ENCODE results near the gene TLR10. TPM values are rescaled to one million over a fixed set of nuclear protein-coding genes. Genes with fewer than 3 reads are reported as not detected.

Gene TLR10
- total RNA-seq, 1 experiment from 2014 or later = not detected

DNA sequence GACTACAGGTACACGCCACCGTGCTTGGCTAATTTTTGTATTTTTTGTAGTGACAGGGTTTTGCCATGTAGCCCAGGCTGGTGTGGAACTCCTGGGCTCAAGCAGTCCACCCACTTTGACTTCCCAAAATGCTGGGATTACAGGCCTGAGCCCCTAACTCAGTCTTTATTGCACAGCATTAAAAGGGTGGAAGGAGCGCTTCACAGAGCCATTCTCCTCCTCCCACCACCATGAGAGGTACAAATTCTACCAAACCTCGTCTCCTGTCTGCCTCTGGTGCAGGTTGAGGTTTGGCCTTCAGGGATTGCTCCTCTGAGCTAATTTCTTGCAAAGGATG lies 52.3 kb downstream of the TLR10 start:
- Histone ChIP-seq H3K4me1 (ENCODE audit: insufficient read depth, low read length) (peaks cover 18% of the 10 kb centered on the region), H2AFZ (ENCODE audit: low read length) (no peak overlapping the region; the same call in 1 of the 2 replicates), H3K9me3 (ENCODE audit: low read length) (no peaks in the 10 kb centered on the region), H3K9ac (ENCODE audit: low read length) (no peak overlapping the region), H3K36me3 (ENCODE audit: low read depth, low read length) (no peaks in the 10 kb centered on the region; the same call in 1 of the 2 replicates), H3K79me2 (ENCODE audit: low read length) (no peaks in the 10 kb centered on the region), H3K9me2 (replicated peaks; ENCODE audit: low read length) (no peaks in the 10 kb centered on the region), H3K4me3 (ENCODE audit: low read length) (no peak overlapping the region), H3K27me3 (ENCODE audit: low read length) (no peaks in the 10 kb centered on the region), H3F3A (ENCODE audit: low read length, unreplicated experiment) (no peaks in the 10 kb centered on the region), H3K27ac (ENCODE audit: low read length) (no peak overlapping the region), H4K20me1 (ENCODE audit: low read length) (no peaks in the 10 kb centered on the region), H3K4me2 (ENCODE audit: low read length) (no peak overlapping the region)
- no TSS peak for BruUV-seq (replicated peaks)
- ChIA-PET POLR2A (ENCODE audit: unreplicated experiment) (interaction anchor here (0.6 kb wide), 1 partner anchor 43 kb away, joined by 4 read pairs; no protein-coding TSS in a partner anchor), CTCF (no interaction called here)
- no peak for DNase-seq
- intact Hi-C loops (cut with micrococcal nuclease) = loop anchor here (2.0 kb wide), 1 partner anchor 668 kb away; no protein-coding TSS in a partner anchor
- TF ChIP-seq EZH2phosphoT487 (IDR thresholded peaks at IDR 0.05; ENCODE audit: borderline replicate concordance, low read length) (no peak), EZH2 (IDR thresholded peaks at IDR 0.05; ENCODE audit: low read length, unreplicated experiment) (no peak)
- TF ChIP-seq, protein P1, sequence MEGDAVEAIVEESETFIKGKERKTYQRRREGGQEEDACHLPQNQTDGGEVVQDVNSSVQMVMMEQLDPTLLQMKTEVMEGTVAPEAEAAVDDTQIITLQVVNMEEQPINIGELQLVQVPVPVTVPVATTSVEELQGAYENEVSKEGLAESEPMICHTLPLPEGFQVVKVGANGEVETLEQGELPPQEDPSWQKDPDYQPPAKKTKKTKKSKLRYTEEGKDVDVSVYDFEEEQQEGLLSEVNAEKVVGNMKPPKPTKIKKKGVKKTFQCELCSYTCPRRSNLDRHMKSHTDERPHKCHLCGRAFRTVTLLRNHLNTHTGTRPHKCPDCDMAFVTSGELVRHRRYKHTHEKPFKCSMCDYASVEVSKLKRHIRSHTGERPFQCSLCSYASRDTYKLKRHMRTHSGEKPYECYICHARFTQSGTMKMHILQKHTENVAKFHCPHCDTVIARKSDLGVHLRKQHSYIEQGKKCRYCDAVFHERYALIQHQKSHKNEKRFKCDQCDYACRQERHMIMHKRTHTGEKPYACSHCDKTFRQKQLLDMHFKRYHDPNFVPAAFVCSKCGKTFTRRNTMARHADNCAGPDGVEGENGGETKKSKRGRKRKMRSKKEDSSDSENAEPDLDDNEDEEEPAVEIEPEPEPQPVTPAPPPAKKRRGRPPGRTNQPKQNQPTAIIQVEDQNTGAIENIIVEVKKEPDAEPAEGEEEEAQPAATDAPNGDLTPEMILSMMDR (conservative IDR thresholded peaks at IDR 0.05; ENCODE audit: low read depth, low read length) = no peak
- no peak for ATAC-seq

DNA sequence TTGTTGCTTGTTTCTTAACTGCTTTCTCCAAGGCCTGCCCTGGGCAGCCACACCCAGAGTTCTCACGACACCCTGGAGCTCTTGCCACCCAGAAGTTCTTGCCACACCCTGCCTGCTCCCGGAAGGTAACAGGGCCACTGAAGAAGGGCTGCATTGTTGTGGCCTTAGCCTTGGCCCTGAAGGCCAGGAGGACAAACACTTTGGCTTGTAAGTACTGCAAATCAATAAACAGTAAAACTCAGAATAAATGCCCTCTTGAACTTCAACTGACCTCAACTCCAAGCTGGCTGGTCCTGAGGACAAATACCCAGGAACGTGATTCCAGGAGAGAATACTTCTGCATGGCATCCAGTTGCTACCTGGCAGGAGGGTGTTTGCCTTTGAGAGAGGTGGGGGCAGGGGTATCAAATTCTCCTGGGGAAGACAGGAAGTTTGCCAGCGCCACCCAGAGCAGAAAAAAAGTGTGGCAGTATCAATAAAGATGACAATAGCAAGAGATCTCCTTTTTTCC lies 54.1 kb downstream of the TLR10 start:
- Histone ChIP-seq H3K4me3 (ENCODE audit: low read length) (no peak overlapping the region), H3K36me3 (ENCODE audit: low read depth, low read length) (no peaks in the 10 kb centered on the region; the same call in 1 of the 2 replicates), H3K4me2 (ENCODE audit: low read length) (peak overlapping the region; percentile 30), H3K9me2 (replicated peaks; ENCODE audit: low read length) (no peaks in the 10 kb centered on the region), H3K27ac (ENCODE audit: low read length) (peak overlapping the region; percentile 75), H3K9me3 (ENCODE audit: low read length) (no peaks in the 10 kb centered on the region), H3K9ac (ENCODE audit: low read length) (peak overlapping the region; percentile 29; the same call in 1 of the 2 replicates), H3K27me3 (ENCODE audit: low read length) (no peaks in the 10 kb centered on the region), H3K79me2 (ENCODE audit: low read length) (no peaks in the 10 kb centered on the region), H2AFZ (ENCODE audit: low read length) (peak overlapping the region; percentile 29), H3K4me1 (ENCODE audit: insufficient read depth, low read length) (peaks cover 18% of the 10 kb centered on the region), H3F3A (ENCODE audit: low read length, unreplicated experiment) (no peaks in the 10 kb centered on the region), H4K20me1 (ENCODE audit: low read length) (no peaks in the 10 kb centered on the region)
- BruUV-seq (replicated peaks) = no TSS peak
- no peak for TF ChIP-seq EZH2phosphoT487 (IDR thresholded peaks at IDR 0.05; ENCODE audit: borderline replicate concordance, low read length)
- TF ChIP-seq, protein P1 (conservative IDR thresholded peaks at IDR 0.05; ENCODE audit: low read depth, low read length) = peak; percentile 53
- intact Hi-C loops (cut with micrococcal nuclease) = loop anchor here (5.0 kb wide), 1 partner anchor 51 kb away; no protein-coding TSS in a partner anchor
- DNase-seq (peak; percentile 67), ATAC-seq (peak; percentile 75)
- CTCF ChIA-PET = interaction anchor here (1.0 kb wide), 1 partner anchor 549 kb away, joined by 4 read pairs; no protein-coding TSS in a partner anchor
- POLR2A ChIA-PET (ENCODE audit: unreplicated experiment) = interaction anchor here (0.6 kb wide), 1 partner anchor 902 kb away, joined by 4 read pairs; the partner anchor contains the start of gene PGM2

DNA sequence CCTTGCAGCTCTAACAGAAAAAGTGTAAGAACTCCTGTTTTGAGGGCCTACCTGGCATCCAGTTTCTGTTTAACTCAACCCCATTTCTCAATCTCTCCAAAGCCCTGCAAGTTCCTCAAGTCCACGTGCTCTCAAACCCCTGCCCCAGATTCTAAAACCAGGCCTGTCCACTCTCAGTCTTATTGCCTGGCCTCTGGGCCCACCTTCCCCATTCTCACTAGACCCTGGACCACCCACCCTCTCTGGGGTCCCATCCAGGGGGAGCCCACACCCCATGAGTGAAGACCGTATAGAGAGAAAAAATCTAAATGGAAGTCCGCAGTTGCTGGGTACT lies 58.3 kb downstream of the TLR10 start:
- no peaks in the 10 kb centered on the region for H4K20me1 ChIP-seq (ENCODE audit: low read length)
- H2AFZ ChIP-seq (ENCODE audit: low read length) = no peak overlapping the region
- H3K9ac ChIP-seq (ENCODE audit: low read length) = no peak overlapping the region
- POLR2A ChIA-PET (ENCODE audit: unreplicated experiment) = no interaction called here
- no peaks in the 10 kb centered on the region for H3K9me2 ChIP-seq (replicated peaks; ENCODE audit: low read length)
- no TSS peak for BruUV-seq (replicated peaks)
- H3K4me3 ChIP-seq (ENCODE audit: low read length) = no peak overlapping the region
- H3K9me3 ChIP-seq (ENCODE audit: low read length) = no peaks in the 10 kb centered on the region
- no peaks in the 10 kb centered on the region for H3K79me2 ChIP-seq (ENCODE audit: low read length)
- TF ChIP-seq EZH2phosphoT487 (IDR thresholded peaks at IDR 0.05; ENCODE audit: borderline replicate concordance, low read length) (no peak), EZH2 (IDR thresholded peaks at IDR 0.05; ENCODE audit: low read length, unreplicated experiment) (no peak)
- TF ChIP-seq, protein P1 (conservative IDR thresholded peaks at IDR 0.05; ENCODE audit: low read depth, low read length) = no peak
- intact Hi-C loops (cut with micrococcal nuclease) = no loop called here
- no peak for DNase-seq
- H3K4me1 ChIP-seq (ENCODE audit: insufficient read depth, low read length) = peaks cover 13% of the 10 kb centered on the region
- no peak for ATAC-seq
- H3F3A ChIP-seq (ENCODE audit: low read length, unreplicated experiment) = no peaks in the 10 kb centered on the region
- CTCF ChIA-PET = no interaction called here
- H3K36me3 ChIP-seq (ENCODE audit: low read depth, low read length) = no peaks in the 10 kb centered on the region
- no peak overlapping the region for H3K27ac ChIP-seq (ENCODE audit: low read length)
- no peaks in the 10 kb centered on the region for H3K27me3 ChIP-seq (ENCODE audit: low read length)
- no peak overlapping the region for H3K4me2 ChIP-seq (ENCODE audit: low read length)

All from PC-3 (cell line).